IMR-90 (cell line): ENCODE data around the gene TMEM245. TPM values are rescaled to one million over a fixed set of nuclear protein-coding genes. Genes with fewer than 3 reads are reported as not detected.

ENCODE experiments used
- ATAC-seq: fragments of 200-7000 bp; cut with Tn5 transposase; 2 replicates; pipeline ENCODE4 v1.9.1; 2020; ENCODE audit warnings: low read depth, mild to moderate bottlenecking, moderate library complexity
- BruUV-seq: library from RNA; stranded (reverse); fragments of 400-500 nt; replicated peaks from 2 replicates; lab custom pipeline; 2021; lab: Mats Ljungman, UMichigan
- CTCF ChIA-PET: fragments of 300-600 bp; formaldehyde crosslinking; extraction: SDS; loops from one replicate; lab custom pipeline; 2021; ENCODE audit warnings: antibody characterized with exemption; lab: Yijun Ruan, JAX
- POLR2A ChIA-PET: fragments of 300-600 bp; sonication (Branson Sonifier 250); formaldehyde crosslinking; loops from one replicate; lab custom pipeline; 2022; ENCODE audit warnings: antibody characterized with exemption; ENCODE audit not compliant: unreplicated experiment; lab: Charles Lee
- DNase-seq: peaks from one replicate; pipeline ENCODE4 v3.0.0; 2013
- H2AFZ ChIP-seq: replicated peaks from 2 replicates; pipeline ENCODE3; 2013; ENCODE audit warnings: low read length, mild to moderate bottlenecking; ENCODE audit not compliant: poor library complexity
- H2AK5ac ChIP-seq: 2 replicates; pipeline ENCODE4 v1.6.1; 2013; ENCODE audit warnings: low read depth, low read length, inconsistent platforms
- H2AK9ac ChIP-seq: replicated peaks from 2 replicates; pipeline ENCODE3; 2013; ENCODE audit warnings: mild to moderate bottlenecking, low read depth, low read length, moderate library complexity; ENCODE audit not compliant: poor library complexity
- H2BK120ac ChIP-seq: 2 replicates; pipeline ENCODE4 v1.6.1; 2013; ENCODE audit warnings: low read depth, low read length, inconsistent platforms
- H2BK15ac ChIP-seq: 3 replicates; pipeline ENCODE4 v1.6.1; 2013; ENCODE audit warnings: low read depth, low read length, inconsistent platforms
- H2BK20ac ChIP-seq: 2 replicates; pipeline ENCODE4 v1.6.1; 2013; ENCODE audit warnings: low read depth, mild to moderate bottlenecking, inconsistent platforms, low read length, moderate library complexity
- H2BK5ac ChIP-seq: 2 replicates; pipeline ENCODE4 v1.6.1; 2013; ENCODE audit warnings: mild to moderate bottlenecking, low read depth, low read length, inconsistent platforms; ENCODE audit not compliant: poor library complexity, severe bottlenecking
- H3K14ac ChIP-seq: replicated peaks from 2 replicates; pipeline ENCODE4 v1.6.1; 2013; ENCODE audit warnings: low read depth, low read length, inconsistent platforms
- H3K18ac ChIP-seq: 2 replicates; pipeline ENCODE4 v1.6.1; 2013; ENCODE audit warnings: low read depth, low read length, control low read depth
- H3K23ac ChIP-seq: 2 replicates; pipeline ENCODE4 v1.6.1; 2013; ENCODE audit warnings: low read depth, low read length, inconsistent platforms
- H3K27ac ChIP-seq: 2 replicates; pipeline ENCODE4 v1.5.1; 2013; ENCODE audit warnings: mild to moderate bottlenecking, control low read depth, low read length; ENCODE audit not compliant: insufficient read depth
- H3K27me3 ChIP-seq: 2 replicates; pipeline ENCODE4 v1.6.1; 2013; ENCODE audit warnings: low read length; ENCODE audit not compliant: control insufficient read depth, insufficient read depth
- H3K36me3 ChIP-seq: 2 replicates; pipeline ENCODE4 v1.6.1; 2013; ENCODE audit warnings: low read length, mixed read lengths; ENCODE audit not compliant: control insufficient read depth, insufficient read depth
- H3K4ac ChIP-seq: 2 replicates; pipeline ENCODE4 v1.6.1; 2013; ENCODE audit warnings: low read depth, low read length, inconsistent platforms
- H3K4me1 ChIP-seq: 2 replicates; pipeline ENCODE4 v1.6.1; 2013; ENCODE audit warnings: low read length, mixed read lengths; ENCODE audit not compliant: control insufficient read depth, insufficient read depth
- H3K4me2 ChIP-seq: 2 replicates; pipeline ENCODE4 v1.6.1; 2013; ENCODE audit warnings: low read depth, mild to moderate bottlenecking, control low read depth, low read length, moderate library complexity
- H3K4me3 ChIP-seq: 2 replicates; pipeline ENCODE4 v1.5.1; 2013; ENCODE audit warnings: low read depth, mild to moderate bottlenecking, control low read depth, low read length, moderate library complexity; ENCODE audit not compliant: insufficient read depth
- H3K56ac ChIP-seq: 2 replicates; pipeline ENCODE4 v1.6.1; 2013; ENCODE audit warnings: low read length, inconsistent platforms; ENCODE audit not compliant: insufficient read depth; ENCODE audit errors: extremely low read depth
- H3K79me1 ChIP-seq, 2 experiments: 2 replicates each; pipeline ENCODE4 v1.6.1; 2013; ENCODE audit warnings: low read length in 2 of 2, inconsistent platforms in 1 of 2, low read depth in 1 of 2
- H3K9ac ChIP-seq: 2 replicates; pipeline ENCODE4 v1.6.1; 2013; ENCODE audit warnings: low read depth, low read length, control low read depth
- H3K9me1 ChIP-seq: 2 replicates; pipeline ENCODE4 v1.6.1; 2013; ENCODE audit warnings: low read length, inconsistent platforms; ENCODE audit not compliant: insufficient read depth
- H3K9me3 ChIP-seq: 2 replicates; pipeline ENCODE4 v1.6.1; 2013; ENCODE audit warnings: low read length; ENCODE audit not compliant: control insufficient read depth, insufficient read depth
- H4K20me1 ChIP-seq: 2 replicates; pipeline ENCODE4 v1.6.1; 2013; ENCODE audit warnings: low read length, inconsistent platforms; ENCODE audit not compliant: insufficient read depth
- H4K5ac ChIP-seq: 2 replicates; pipeline ENCODE4 v1.6.1; 2013; ENCODE audit warnings: mild to moderate bottlenecking, low read depth, low read length, control low read depth
- H4K8ac ChIP-seq, 2 experiments: 2 replicates each; pipeline ENCODE4 v1.6.1; 2013; ENCODE audit warnings: low read depth in 2 of 2, low read length in 2 of 2, control low read depth in 1 of 2, inconsistent platforms in 1 of 2
- H4K91ac ChIP-seq: 2 replicates; pipeline ENCODE4 v1.6.1; 2013; ENCODE audit warnings: low read depth, low read length, inconsistent platforms; ENCODE audit not compliant: insufficient read depth
- CEBPB ChIP-seq: IDR thresholded peaks from 2 replicates; pipeline ENCODE4 v1.6.1; 2012; ENCODE audit warnings: low read depth, low read length, improper control_type of control experiment
- RFX5 ChIP-seq: IDR thresholded peaks from 2 replicates; pipeline ENCODE4 v1.8.0; 2012; ENCODE audit warnings: low read depth, mild to moderate bottlenecking, low read length, moderate library complexity
- WGBS, 2 experiments: methylation state at CpG; one replicate each; pipeline versions ENCODE4 v1.1.5 to v1.1.7; 2013; ENCODE audit warnings: missing lambda C conversion rate in 2 of 2; ENCODE audit not compliant: insufficient read length in 1 of 2; ENCODE audit errors: extremely low coverage in 2 of 2; 5-methylcytosine and 5-hydroxymethylcytosine counted together
- dilution Hi-C: fragments of 300-500 bp; cut with HindIII; formaldehyde crosslinking; loops from one replicate; pipeline ENCODE4 v1.14.3; 2018; ENCODE audit warnings: low sequenced_read_pairs; ENCODE audit not compliant: unreplicated experiment
- in situ Hi-C: fragments of 300-500 bp; cut with MboI; formaldehyde crosslinking; loops from 3 replicates; pipeline ENCODE4 v1.14.3; 2019; ENCODE audit warnings: low sequenced_read_pairs, inconsistent platforms, mixed read lengths
- intact Hi-C: fragments of 100-400 bp; cut with micrococcal nuclease; formaldehyde crosslinking; loops from 2 replicates; pipeline ENCODE4 v1.10.0; 2022
- polyA plus RNA-seq, 3 experiments: library from polyadenylated mRNA; depleted of rRNA; stranded (reverse); fragments of >200 nt; gene quantifications; 2 replicates each; pipeline ENCODE4 v1.2.3, GENCODE V29; 2012; ENCODE audit warnings: low replicate concordance in 1 of 3
- total RNA-seq: library from RNA; depleted of rRNA; stranded (reverse); fragments of >200 nt; gene quantifications from 2 replicates; pipeline ENCODE4 v1.2.3, GENCODE V29; 2012

TMEM245 gene
- total and polyA plus RNA-seq, 2 of the 4 experiments (the other 2 are of a cell fraction), result 24.8 to 57.9 TPM

- no peaks in the 10 kb centered on the region for H3K27me3 ChIP-seq
- H3K4ac ChIP-seq, result no peak overlapping the region
- no peak overlapping the region for H2AFZ ChIP-seq
- no peak overlapping the region for H3K14ac ChIP-seq
- ATAC-seq (peak; percentile 67), DNase-seq (peak; percentile 54)
- CTCF ChIA-PET, result interaction anchor here (0.6 to 1.0 kb wide), 2 partner anchors 8 to 17 kb away, joined by 3 read pairs; no protein-coding TSS in a partner anchor
- no peaks in the 10 kb centered on the region for H3K9me3 ChIP-seq
- no peak overlapping the region for H2AK9ac ChIP-seq
- no peak overlapping the region for H4K5ac ChIP-seq
- dilution Hi-C loops (no loop called here), in situ Hi-C loops (loop anchor here (25.0 kb wide), 1 partner anchor 247 kb away; the partner anchor contains the start of gene EPB41L4B), intact Hi-C loops (no loop called here)
- no peak overlapping the region for H3K23ac ChIP-seq
- no peak overlapping the region; the same call in 1 of the 2 replicates for H3K18ac ChIP-seq
- H3K4me1 ChIP-seq, result peaks cover 5% of the 10 kb centered on the region; the same call in 1 of the 2 replicates
- H2BK120ac ChIP-seq, result no peak overlapping the region
- peaks cover 18% of the 10 kb centered on the region in 2 experiments; a peak in 3 of 4 replicates for H3K79me1 ChIP-seq
- no TSS peak for BruUV-seq
- no peak overlapping the region for H3K27ac ChIP-seq
- H3K4me2 ChIP-seq, result no peak overlapping the region
- no CpG with 5 or more reads among the region's 2 CpGs for WGBS, 2 experiments
- peak overlapping the region; percentile 49 for H2BK5ac ChIP-seq
- no peak overlapping the region; the same call in 1 of the 2 replicates for H4K91ac ChIP-seq
- no peak overlapping the region for H3K4me3 ChIP-seq
- peaks cover 6% of the 10 kb centered on the region; the same call in 1 of the 2 replicates for H3K9me1 ChIP-seq
- no peaks in the 10 kb centered on the region for H4K20me1 ChIP-seq
- TF ChIP-seq CEBPB, result peak; percentile 39; the same call in 1 of the 2 replicates
- TF ChIP-seq RFX5, result no peak
- H3K56ac ChIP-seq, result no peak overlapping the region
- H3K9ac ChIP-seq, result no peak overlapping the region
- H3K36me3 ChIP-seq, result peaks cover 28% of the 10 kb centered on the region
- no peak overlapping the region for H4K8ac ChIP-seq
- POLR2A ChIA-PET, result no interaction called here
- H2AK5ac ChIP-seq, result peak overlapping the region; percentile 66; the same call in 1 of the 2 replicates
- H2BK15ac ChIP-seq, result no peak overlapping the region
- no peak overlapping the region for H2BK20ac ChIP-seq
These were observed 54.6 kb downstream of the TMEM245 start for GRCh38 chr9:109064963-109065702.
